MG63 (cell line): ENCODE measurements around the gene AIG1. TPM values are rescaled to one million over a fixed set of nuclear protein-coding genes. Genes with fewer than 3 reads are reported as not detected.

ENCODE experiments used
- DNase-seq: peaks from one replicate; pipeline ENCODE4 v3.0.0-alpha.2; 2020
- H3K27me3 ChIP-seq: fragments of 250-450 bp; sonication (Bioruptor Pico); 2 replicates; pipeline ENCODE4 v1.5.1; 2020; ENCODE audit warnings: mild to moderate bottlenecking, moderate library complexity
- H3K36me3 ChIP-seq: fragments of 250-450 bp; sonication (Bioruptor Pico); 2 replicates; pipeline ENCODE4 v1.5.1; 2020; ENCODE audit warnings: mild to moderate bottlenecking, moderate library complexity
- H3K4me3 ChIP-seq: fragments of 250-450 bp; sonication (Bioruptor Pico); 2 replicates; pipeline ENCODE4 v1.5.1; 2020; ENCODE audit warnings: mild to moderate bottlenecking, moderate library complexity
- H3K9me3 ChIP-seq: fragments of 250-450 bp; sonication (Bioruptor Pico); 2 replicates; pipeline ENCODE4 v1.5.1; 2020; ENCODE audit warnings: mild to moderate bottlenecking, moderate library complexity
- total RNA-seq: library from RNA; depleted of rRNA; stranded (reverse); fragments of >200 nt; shearing (Covaris generic); gene quantifications from 2 replicates; pipeline ENCODE4 v1.2.3, GENCODE V29; 2014; ENCODE audit warnings: low replicate concordance

AIG1 gene
- total RNA-seq, 1 experiment from 2014 or later: 42.5 TPM

- H3K9me3 ChIP-seq: no peaks in the 10 kb centered on the region
- no peaks in the 10 kb centered on the region for H3K36me3 ChIP-seq
- DNase-seq: peak; percentile 7
- H3K27me3 ChIP-seq: no peaks in the 10 kb centered on the region
- no peak overlapping the region for H3K4me3 ChIP-seq
Measured at GRCh38 chr6:143346004-143346403, 285.3 kb downstream of the AIG1 start.

GRCh38 chr6:143348531-143348930, 287.8 kb downstream of the AIG1 start:
- Histone ChIP-seq H3K4me3 (no peak overlapping the region), H3K9me3 (peaks cover 6% of the 10 kb centered on the region; the same call in 1 of the 2 replicates), H3K27me3 (no peaks in the 10 kb centered on the region), H3K36me3 (no peaks in the 10 kb centered on the region)
- no peak for DNase-seq

GRCh38 chr6:143349530-143349929, 288.8 kb downstream of the AIG1 start:
- no peaks in the 10 kb centered on the region for H3K36me3 ChIP-seq
- H3K27me3 ChIP-seq: no peaks in the 10 kb centered on the region
- no peak overlapping the region for H3K4me3 ChIP-seq

GRCh38 chr6:143356101-143356880, 295.6 kb downstream of the AIG1 start:
- Histone ChIP-seq H3K4me3 (no peak overlapping the region), H3K27me3 (no peaks in the 10 kb centered on the region), H3K36me3 (0 out of 2 replicates have a peak, but pooled peaks cover 2% of the 10 kb centered on the region), H3K9me3 (peaks cover 10% of the 10 kb centered on the region; the same call in 1 of the 2 replicates)
- DNase-seq: no peak

More at GRCh38 chr6:143349530-143349929, 288.8 kb downstream of the AIG1 start:
- H3K9me3 ChIP-seq: peaks cover 10% of the 10 kb centered on the region; the same call in 1 of the 2 replicates
- DNase-seq: no peak

- Histone ChIP-seq H3K9me3 (peaks cover 9% of the 10 kb centered on the region; the same call in 1 of the 2 replicates), H3K27me3 (no peaks in the 10 kb centered on the region), H3K36me3 (0 out of 2 replicates have a peak, but pooled peaks cover 2% of the 10 kb centered on the region), H3K4me3 (no peak overlapping the region)
- no peak for DNase-seq
Measured at GRCh38 chr6:143357152-143357551, 296.5 kb downstream of the AIG1 start.

GRCh38 chr6:143357561-143358255, 297.0 kb downstream of the AIG1 start:
- H3K4me3 ChIP-seq: no peak overlapping the region
- DNase-seq: no peak
- peaks cover 7% of the 10 kb centered on the region; the same call in 1 of the 2 replicates for H3K9me3 ChIP-seq

GRCh38 chr6:143361536-143362191, 301.0 kb downstream of the AIG1 start:
- H3K4me3 ChIP-seq: no peak overlapping the region
- peak; percentile 74 for DNase-seq
- no peaks in the 10 kb centered on the region for H3K27me3 ChIP-seq
- H3K9me3 ChIP-seq: no peaks in the 10 kb centered on the region
- H3K36me3 ChIP-seq: no peaks in the 10 kb centered on the region

More at GRCh38 chr6:143357561-143358255, 297.0 kb downstream of the AIG1 start:
- 0 out of 2 replicates have a peak, but pooled peaks cover 2% of the 10 kb centered on the region for H3K36me3 ChIP-seq
- no peaks in the 10 kb centered on the region for H3K27me3 ChIP-seq

GRCh38 chr6:143362192-143362558, 301.5 kb downstream of the AIG1 start:
- Histone ChIP-seq H3K36me3 (no peaks in the 10 kb centered on the region), H3K27me3 (no peaks in the 10 kb centered on the region), H3K4me3 (no peak overlapping the region), H3K9me3 (no peaks in the 10 kb centered on the region)
- DNase-seq: no peak

GRCh38 chr6:143363299-143363698, 302.6 kb downstream of the AIG1 start:
- no peak for DNase-seq
- H3K4me3 ChIP-seq: no peak overlapping the region
- no peaks in the 10 kb centered on the region for H3K36me3 ChIP-seq
- H3K27me3 ChIP-seq: no peaks in the 10 kb centered on the region
- no peaks in the 10 kb centered on the region for H3K9me3 ChIP-seq

GRCh38 chr6:143368426-143368825, 307.7 kb downstream of the AIG1 start:
- H3K36me3 ChIP-seq: no peaks in the 10 kb centered on the region
- no peak for DNase-seq
- H3K27me3 ChIP-seq: no peaks in the 10 kb centered on the region
- no peaks in the 10 kb centered on the region for H3K9me3 ChIP-seq
- no peak overlapping the region for H3K4me3 ChIP-seq

GRCh38 chr6:143369971-143370370, 309.3 kb downstream of the AIG1 start:
- Histone ChIP-seq H3K9me3 (no peaks in the 10 kb centered on the region), H3K36me3 (no peaks in the 10 kb centered on the region), H3K4me3 (no peak overlapping the region), H3K27me3 (no peaks in the 10 kb centered on the region)
- no peak for DNase-seq

- DNase-seq: no peak
- Histone ChIP-seq H3K9me3 (no peaks in the 10 kb centered on the region), H3K27me3 (no peaks in the 10 kb centered on the region), H3K36me3 (no peaks in the 10 kb centered on the region), H3K4me3 (no peak overlapping the region)
Measured at GRCh38 chr6:143370812-143371370, 310.2 kb downstream of the AIG1 start.

- Histone ChIP-seq H3K9me3 (no peaks in the 10 kb centered on the region), H3K27me3 (no peaks in the 10 kb centered on the region), H3K36me3 (no peaks in the 10 kb centered on the region), H3K4me3 (no peak overlapping the region)
- DNase-seq: no peak
Measured at GRCh38 chr6:143372199-143372882, 311.7 kb downstream of the AIG1 start.

GRCh38 chr6:143374014-143374413, 313.3 kb downstream of the AIG1 start:
- H3K27me3 ChIP-seq: no peaks in the 10 kb centered on the region
- DNase-seq: no peak
- no peak overlapping the region for H3K4me3 ChIP-seq
- H3K9me3 ChIP-seq: no peaks in the 10 kb centered on the region
- no peaks in the 10 kb centered on the region for H3K36me3 ChIP-seq

- Histone ChIP-seq H3K36me3 (no peaks in the 10 kb centered on the region), H3K27me3 (no peaks in the 10 kb centered on the region), H3K4me3 (no peak overlapping the region), H3K9me3 (no peaks in the 10 kb centered on the region)
- DNase-seq: no peak
Measured at GRCh38 chr6:143375022-143375585, 314.4 kb downstream of the AIG1 start.

- Histone ChIP-seq H3K4me3 (no peak overlapping the region), H3K36me3 (no peaks in the 10 kb centered on the region), H3K9me3 (no peaks in the 10 kb centered on the region), H3K27me3 (no peaks in the 10 kb centered on the region)
- no peak for DNase-seq
Measured at GRCh38 chr6:143376375-143376774, 315.7 kb downstream of the AIG1 start.
